CD4-positive, alpha-beta memory T cell (primary cell): ENCODE data around the gene NUAK1. TPM values are rescaled to one million over a fixed set of nuclear protein-coding genes. Genes with fewer than 3 reads are reported as not detected.

Source experiments
- polyA plus RNA-seq, 2 donors: library from polyadenylated mRNA; unstranded; fragments of 300-500 nt; fragmentation: Illumina TruSeq; gene quantifications; one replicate each; pipeline ENCODE4 v1.2.3, GENCODE V29; 2021
- total RNA-seq, 2 experiments: library from RNA; stranded (reverse); gene quantifications; one replicate each; pipeline ENCODE4 v1.2.3, GENCODE V29; 2021

The NUAK1 gene
- total and polyA plus RNA-seq, 4 experiments from 2014 or later = not detected

Other genes with a start within 250 kb of the NUAK1 start
- 10 to 100 TPM; 12.5 to 13.0 TPM for gene CKAP4, start 109.1 kb upstream of the NUAK1 start, total RNA-seq
- 1 to 10 TPM; 5.1 to 8.3 TPM for gene CKAP4, start 109.1 kb upstream of the NUAK1 start, polyA plus RNA-seq
- 100 to 1,000 TPM; 185 to 186 TPM for gene TCP11L2, start 163.8 kb upstream of the NUAK1 start, total RNA-seq
- 10 to 100 TPM; 21.7 to 35.0 TPM for gene TCP11L2, start 163.8 kb upstream of the NUAK1 start, polyA plus RNA-seq
- 1 to 10 TPM; 6.6 to 7.5 TPM for gene POLR3B, start 218.8 kb upstream of the NUAK1 start, total RNA-seq
- gene POLR3B, start 218.8 kb upstream of the NUAK1 start, polyA plus RNA-seq = 1 to 10 TPM; 2.2 to 7.1 TPM